Ishikawa (cell line): Measurements from ENCODE around the gene TP53TG5.

ENCODE experiments used
- EGR1 ChIP-seq: IDR thresholded peaks from 2 replicates; pipeline ENCODE4 v1.6.1; 2012
- TAF1 ChIP-seq: IDR thresholded peaks from 2 replicates; pipeline ENCODE4 v1.6.1; 2012; ENCODE audit warnings: low read depth, mild to moderate bottlenecking
- TF ChIP-seq, protein P1 (sequence below): IDR thresholded peaks from 2 replicates; pipeline ENCODE4 v1.6.1; 2012

DNA sequence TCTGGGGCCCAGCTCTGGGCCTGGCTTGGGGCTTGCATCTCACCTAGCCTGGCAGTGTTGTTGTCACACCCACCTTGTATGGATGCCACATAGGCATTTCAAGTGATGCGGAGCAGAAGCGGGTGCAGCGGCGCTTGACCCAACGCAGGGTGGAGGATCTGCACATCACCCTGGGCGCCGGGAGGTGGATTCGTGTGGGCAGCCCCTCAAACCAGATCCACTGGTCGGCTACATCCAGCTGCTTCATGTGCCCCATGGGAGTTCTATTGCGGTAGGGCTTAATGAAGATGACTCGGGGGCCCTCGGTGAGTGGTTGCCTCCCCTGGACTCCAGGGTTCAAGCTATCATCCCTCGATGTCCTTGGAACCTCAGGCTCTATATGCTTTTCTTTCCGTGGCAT lies 3.2 kb downstream of the TP53TG5 start:
- TF ChIP-seq EGR1 (no peak), TAF1 (no peak)
- TF ChIP-seq, protein P1, sequence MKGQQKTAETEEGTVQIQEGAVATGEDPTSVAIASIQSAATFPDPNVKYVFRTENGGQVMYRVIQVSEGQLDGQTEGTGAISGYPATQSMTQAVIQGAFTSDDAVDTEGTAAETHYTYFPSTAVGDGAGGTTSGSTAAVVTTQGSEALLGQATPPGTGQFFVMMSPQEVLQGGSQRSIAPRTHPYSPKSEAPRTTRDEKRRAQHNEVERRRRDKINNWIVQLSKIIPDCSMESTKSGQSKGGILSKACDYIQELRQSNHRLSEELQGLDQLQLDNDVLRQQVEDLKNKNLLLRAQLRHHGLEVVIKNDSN, result no peak
